ENCODE results near the gene CLPX. TPM values are rescaled to one million over a fixed set of nuclear protein-coding genes. Genes with fewer than 3 reads are reported as not detected.
"Not testable (repeated sequence)": the region's sequence is repeated elsewhere in the genome, so short reads cannot be mapped to it uniquely, and the experiment has no call there.

CLPX gene
- total RNA-seq, 1 donor from 2014 or later = 53.5 TPM

GRCh38 chr15:65177901-65178300 is 7.2 kb downstream of the CLPX start:
- DNase-seq (ENCODE audit: low spot score) = no peak
- Mint-ChIP-seq H3K36me3 (ENCODE audit: low read depth) (peaks cover 49% of the 10 kb centered on the region), H3K4me1 (ENCODE audit: low read depth) (peaks cover 20% of the 10 kb centered on the region), H3K27me3 (ENCODE audit: low read depth) (no peaks in the 10 kb centered on the region), H3K27ac (no peak overlapping the region), H3K4me3 (ENCODE audit: low read depth) (no peak overlapping the region), H3K9me3 (no peaks in the 10 kb centered on the region)
- intact Hi-C loops (cut with micrococcal nuclease) = no loop called here

DNA sequence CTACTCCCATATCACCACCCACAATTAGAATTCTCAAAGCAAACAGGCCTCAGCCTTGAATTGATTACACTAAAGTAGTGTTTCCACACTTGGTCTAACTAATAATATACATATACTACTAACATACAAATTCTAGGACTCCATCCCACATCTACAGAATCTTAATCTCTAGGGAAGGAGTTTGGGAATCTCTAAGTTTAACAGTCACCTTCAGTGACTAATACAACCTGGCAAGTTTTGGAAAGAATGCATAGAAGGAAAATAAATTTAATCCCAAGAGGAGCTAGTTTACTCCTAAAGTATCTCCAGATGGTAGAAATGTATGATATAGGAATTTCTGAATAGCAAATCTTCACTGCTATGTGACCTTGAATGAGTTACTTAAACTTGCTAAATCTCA is 9.1 kb downstream of the CLPX start:
- Mint-ChIP-seq H3K27me3 (ENCODE audit: low read depth) (no peaks in the 10 kb centered on the region), H3K9me3 (no peaks in the 10 kb centered on the region), H3K27ac (no peak overlapping the region), H3K36me3 (ENCODE audit: low read depth) (peaks cover 56% of the 10 kb centered on the region), H3K4me1 (ENCODE audit: low read depth) (peaks cover 10% of the 10 kb centered on the region), H3K4me3 (ENCODE audit: low read depth) (no peak overlapping the region)
- intact Hi-C loops (cut with micrococcal nuclease) = no loop called here
- DNase-seq (ENCODE audit: low spot score) = no peak

GRCh38 chr15:65175511-65175910 is 9.6 kb downstream of the CLPX start:
- no peak for DNase-seq (ENCODE audit: low spot score)
- Mint-ChIP-seq H3K27ac (no peak overlapping the region), H3K27me3 (ENCODE audit: low read depth) (no peaks in the 10 kb centered on the region), H3K9me3 (no peaks in the 10 kb centered on the region), H3K4me3 (ENCODE audit: low read depth) (no peak overlapping the region), H3K36me3 (ENCODE audit: low read depth) (peaks cover 53% of the 10 kb centered on the region), H3K4me1 (ENCODE audit: low read depth) (peaks cover 9% of the 10 kb centered on the region)
- intact Hi-C loops (cut with micrococcal nuclease) = no loop called here

DNA sequence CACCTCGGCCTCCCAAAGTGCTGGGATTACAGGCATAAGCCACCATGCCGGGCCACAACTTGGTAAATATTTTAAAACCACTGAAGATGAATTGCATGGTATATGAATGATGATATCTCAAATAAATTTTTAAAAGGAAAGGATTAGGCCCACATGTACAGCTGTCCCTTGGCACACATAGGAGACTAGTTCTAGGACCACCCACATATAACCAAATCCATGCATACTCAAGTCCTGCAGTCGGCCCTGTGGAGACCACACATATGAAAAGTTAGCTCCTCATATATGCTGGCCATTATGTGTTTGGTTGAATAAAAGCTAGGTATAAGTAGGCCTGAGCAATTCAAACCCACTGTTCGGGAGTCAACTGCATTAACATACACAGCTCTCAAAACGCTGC is 10.6 kb downstream of the CLPX start:
- peaks cover 53% of the 10 kb centered on the region for H3K36me3 Mint-ChIP-seq (ENCODE audit: low read depth)
- H3K27ac Mint-ChIP-seq = no peak overlapping the region
- no peak overlapping the region for H3K4me3 Mint-ChIP-seq (ENCODE audit: low read depth)
- H3K4me1 Mint-ChIP-seq (ENCODE audit: low read depth) = peaks cover 6% of the 10 kb centered on the region
- H3K27me3 Mint-ChIP-seq (ENCODE audit: low read depth) = no peaks in the 10 kb centered on the region
- no peak for DNase-seq (ENCODE audit: low spot score)
- intact Hi-C loops (cut with micrococcal nuclease) = no loop called here
- no peaks in the 10 kb centered on the region for H3K9me3 Mint-ChIP-seq

- no peak for DNase-seq (ENCODE audit: low spot score)
Observed at GRCh38 chr15:65172531-65172930, 12.6 kb downstream of the CLPX start.

GRCh38 chr15:65171428-65171827 is 13.7 kb downstream of the CLPX start:
- intact Hi-C loops (cut with micrococcal nuclease) = no loop called here
- no peak for DNase-seq (ENCODE audit: low spot score)
- H3K27ac Mint-ChIP-seq = no peak overlapping the region
- no peak overlapping the region for H3K4me3 Mint-ChIP-seq (ENCODE audit: low read depth)
- H3K36me3 Mint-ChIP-seq (ENCODE audit: low read depth) = peaks cover 45% of the 10 kb centered on the region
- H3K4me1 Mint-ChIP-seq (ENCODE audit: low read depth) = peaks cover 4% of the 10 kb centered on the region
- H3K27me3 Mint-ChIP-seq (ENCODE audit: low read depth) = no peaks in the 10 kb centered on the region
- H3K9me3 Mint-ChIP-seq = no peaks in the 10 kb centered on the region

More at GRCh38 chr15:65172531-65172930, 12.6 kb downstream of the CLPX start:
- Mint-ChIP-seq H3K27me3 (ENCODE audit: low read depth) (no peaks in the 10 kb centered on the region), H3K4me1 (ENCODE audit: low read depth) (peaks cover 4% of the 10 kb centered on the region), H3K36me3 (ENCODE audit: low read depth) (peaks cover 47% of the 10 kb centered on the region), H3K4me3 (ENCODE audit: low read depth) (no peak overlapping the region), H3K27ac (no peak overlapping the region), H3K9me3 (no peaks in the 10 kb centered on the region)
- intact Hi-C loops (cut with micrococcal nuclease) = no loop called here

DNA sequence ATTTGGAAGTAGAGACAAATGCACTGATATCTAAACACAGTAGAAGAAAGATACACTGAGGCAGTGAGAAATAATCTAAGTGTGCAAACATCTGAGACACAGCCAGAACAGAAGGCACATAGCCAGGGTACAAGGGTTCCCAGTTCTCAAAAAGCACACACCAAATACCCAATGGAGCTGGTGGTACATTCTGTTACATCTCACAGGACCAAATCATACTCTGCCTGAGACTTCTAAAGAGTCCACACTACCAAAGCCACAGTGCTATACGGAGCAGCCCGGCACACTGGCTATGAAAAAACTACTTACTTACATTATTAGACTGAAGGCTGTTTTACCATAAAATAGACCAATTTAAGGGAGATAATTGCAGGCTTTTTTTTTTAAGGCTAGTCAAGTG is 19.3 kb downstream of the CLPX start:
- H3K9me3 Mint-ChIP-seq = no peaks in the 10 kb centered on the region
- intact Hi-C loops (cut with micrococcal nuclease) = no loop called here

DNA sequence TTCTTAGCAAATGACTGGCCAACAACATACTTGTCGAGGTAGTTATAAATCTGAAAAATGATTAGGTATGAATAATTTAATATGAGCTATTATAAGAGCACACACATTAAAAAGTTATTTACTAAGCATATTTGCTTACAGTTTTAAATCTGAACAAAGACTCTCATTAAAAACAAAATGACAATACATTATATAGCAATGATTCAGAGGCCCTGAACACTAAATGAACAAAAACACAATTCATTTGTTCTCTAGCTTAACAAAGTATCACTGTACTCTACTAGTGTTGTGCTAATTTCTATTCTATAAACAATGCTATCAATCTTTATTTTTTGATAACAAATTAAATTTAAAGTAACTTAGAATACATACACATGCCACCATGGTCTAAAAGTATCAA is 21.0 kb downstream of the CLPX start:
- intact Hi-C loops (cut with micrococcal nuclease) = no loop called here
- Mint-ChIP-seq H3K4me3 (ENCODE audit: low read depth) (no peak overlapping the region), H3K27me3 (ENCODE audit: low read depth) (no peaks in the 10 kb centered on the region), H3K9me3 (no peaks in the 10 kb centered on the region), H3K27ac (no peak overlapping the region), H3K36me3 (ENCODE audit: low read depth) (peaks cover 35% of the 10 kb centered on the region), H3K4me1 (ENCODE audit: low read depth) (peaks cover 2% of the 10 kb centered on the region)
- DNase-seq (ENCODE audit: low spot score) = no peak

More for the DNA sequence above, 19.3 kb downstream of the CLPX start:
- H3K27ac Mint-ChIP-seq = no peak overlapping the region
- no peaks in the 10 kb centered on the region for H3K27me3 Mint-ChIP-seq (ENCODE audit: low read depth)
- peaks cover under 1% of the 10 kb centered on the region for H3K4me1 Mint-ChIP-seq (ENCODE audit: low read depth)
- DNase-seq (ENCODE audit: low spot score) = no peak
- no peak overlapping the region for H3K4me3 Mint-ChIP-seq (ENCODE audit: low read depth)
- H3K36me3 Mint-ChIP-seq (ENCODE audit: low read depth) = peaks cover 32% of the 10 kb centered on the region

- Mint-ChIP-seq H3K27me3 (ENCODE audit: low read depth) (no peaks in the 10 kb centered on the region), H3K4me3 (ENCODE audit: low read depth) (no peak overlapping the region), H3K36me3 (ENCODE audit: low read depth) (peaks cover 37% of the 10 kb centered on the region), H3K9me3 (no peaks in the 10 kb centered on the region), H3K27ac (no peak overlapping the region), H3K4me1 (ENCODE audit: low read depth) (peaks cover 2% of the 10 kb centered on the region)
- intact Hi-C loops (cut with micrococcal nuclease) = no loop called here
- DNase-seq (ENCODE audit: low spot score) = no peak
Observed at GRCh38 chr15:65163041-65163440, 22.1 kb downstream of the CLPX start.

DNA sequence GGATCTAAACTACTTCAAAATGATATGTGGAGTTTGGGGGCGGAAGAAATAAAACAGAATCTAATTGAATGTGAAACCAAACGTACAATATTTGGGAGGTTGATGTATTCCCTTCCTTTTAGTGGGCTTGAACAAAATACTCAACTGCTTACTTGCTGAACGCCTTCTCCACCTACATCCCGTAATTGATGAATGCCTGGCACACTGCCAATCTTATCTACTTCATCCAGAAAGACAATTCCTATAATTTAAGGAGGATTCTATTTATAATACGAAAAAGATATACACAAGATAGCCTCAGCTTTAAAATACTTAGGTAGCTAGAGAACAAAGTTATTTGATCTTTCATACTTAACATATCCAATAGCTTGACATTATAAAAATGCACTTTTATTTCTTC is 28.4 kb downstream of the CLPX start:
- Mint-ChIP-seq H3K9me3 (no peaks in the 10 kb centered on the region), H3K27ac (no peak overlapping the region), H3K4me1 (ENCODE audit: low read depth) (peaks cover 4% of the 10 kb centered on the region), H3K4me3 (ENCODE audit: low read depth) (no peak overlapping the region), H3K36me3 (ENCODE audit: low read depth) (peaks cover 57% of the 10 kb centered on the region), H3K27me3 (ENCODE audit: low read depth) (no peaks in the 10 kb centered on the region)
- DNase-seq (ENCODE audit: low spot score) = no peak
- intact Hi-C loops (cut with micrococcal nuclease) = no loop called here

DNA sequence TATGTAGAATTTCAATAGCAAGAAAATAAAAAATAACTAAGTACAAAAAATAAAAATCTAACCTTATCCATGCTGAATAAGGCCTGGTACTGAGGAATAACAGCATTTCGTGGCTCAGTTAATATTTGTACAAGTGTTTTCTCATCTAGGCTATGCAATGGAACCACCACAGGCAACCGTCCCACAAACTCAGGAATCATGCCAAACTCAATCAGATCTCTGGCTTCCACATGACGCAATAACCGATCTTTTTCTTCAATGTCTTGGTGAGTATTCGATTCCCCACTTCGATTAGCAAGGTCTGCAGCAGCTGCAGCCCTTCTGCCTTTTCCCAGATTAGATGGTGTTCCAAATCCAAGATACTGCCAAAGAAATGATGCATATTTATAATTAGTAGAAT is 30.4 kb downstream of the CLPX start:
- no peaks in the 10 kb centered on the region for H3K9me3 Mint-ChIP-seq
- H3K4me3 Mint-ChIP-seq (ENCODE audit: low read depth) = no peak overlapping the region
- H3K27me3 Mint-ChIP-seq (ENCODE audit: low read depth) = no peaks in the 10 kb centered on the region
- no peak overlapping the region for H3K27ac Mint-ChIP-seq
- H3K36me3 Mint-ChIP-seq (ENCODE audit: low read depth) = peaks cover 54% of the 10 kb centered on the region
- intact Hi-C loops (cut with micrococcal nuclease) = no loop called here
- no peak for DNase-seq (ENCODE audit: low spot score)
- peaks cover 2% of the 10 kb centered on the region for H3K4me1 Mint-ChIP-seq (ENCODE audit: low read depth)

- H3K27me3 Mint-ChIP-seq (ENCODE audit: low read depth) = no peaks in the 10 kb centered on the region
- intact Hi-C loops (cut with micrococcal nuclease) = no loop called here
- peaks cover 28% of the 10 kb centered on the region for H3K36me3 Mint-ChIP-seq (ENCODE audit: low read depth)
- no peaks in the 10 kb centered on the region for H3K4me1 Mint-ChIP-seq (ENCODE audit: low read depth)
- DNase-seq (ENCODE audit: low spot score) = no peak
- H3K4me3 Mint-ChIP-seq (ENCODE audit: low read depth) = no peak overlapping the region
- no peaks in the 10 kb centered on the region for H3K9me3 Mint-ChIP-seq
- H3K27ac Mint-ChIP-seq = no peak overlapping the region
Observed at GRCh38 chr15:65147902-65148301, 37.2 kb downstream of the CLPX start.

- Mint-ChIP-seq H3K9me3 (no peaks in the 10 kb centered on the region), H3K4me1 (ENCODE audit: low read depth) (no peaks in the 10 kb centered on the region), H3K27ac (no peak overlapping the region), H3K36me3 (ENCODE audit: low read depth) (peaks cover 21% of the 10 kb centered on the region), H3K4me3 (ENCODE audit: low read depth) (no peak overlapping the region), H3K27me3 (ENCODE audit: low read depth) (no peaks in the 10 kb centered on the region)
- DNase-seq (ENCODE audit: low spot score) = no peak
- intact Hi-C loops (cut with micrococcal nuclease) = no loop called here
Observed at GRCh38 chr15:65146438-65146837, 38.7 kb downstream of the CLPX start.

DNA sequence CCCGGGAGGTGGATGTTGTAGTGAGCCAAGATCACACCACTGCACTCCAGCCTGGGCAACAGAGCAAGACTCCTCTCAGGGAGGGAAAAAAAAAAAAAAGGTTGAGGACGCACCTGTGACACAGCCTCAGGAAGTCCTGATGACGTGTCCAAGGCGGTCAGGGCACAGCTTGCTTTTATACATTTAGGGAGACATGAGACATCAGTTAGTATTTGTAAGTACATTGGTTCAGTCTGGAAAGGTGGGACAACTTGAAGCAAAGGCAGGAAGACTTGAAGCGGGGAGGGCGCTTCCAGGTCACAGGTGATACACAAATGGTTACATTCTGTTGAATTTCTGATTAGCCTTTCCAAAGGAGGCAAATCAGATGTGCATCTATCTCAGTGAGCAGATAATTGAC is 46.5 kb downstream of the CLPX start:
- intact Hi-C loops (cut with micrococcal nuclease); DNase-seq (ENCODE audit: low spot score); H3K36me3 Mint-ChIP-seq (ENCODE audit: low read depth): not testable (repeated sequence)

More for the DNA sequence above, 46.5 kb downstream of the CLPX start:
- H3K27ac Mint-ChIP-seq; H3K4me1 Mint-ChIP-seq (ENCODE audit: low read depth); H3K4me3 Mint-ChIP-seq (ENCODE audit: low read depth); H3K9me3 Mint-ChIP-seq; H3K27me3 Mint-ChIP-seq (ENCODE audit: low read depth): not testable (repeated sequence)
